HepG2 (cell line): ENCODE data around the gene TTLL4. TPM values are rescaled to one million over a fixed set of nuclear protein-coding genes. Genes with fewer than 3 reads are reported as not detected.

Experiments
- BCLAF1 ChIP-seq: fragments of 450-650 bp; IDR thresholded peaks from 2 replicates; pipeline ENCODE4 v1.6.1; 2017; ENCODE audit warnings: mild to moderate bottlenecking
- BRF2 ChIP-seq: sonication (generic); formaldehyde crosslinking; IDR thresholded peaks from 2 replicates; pipeline ENCODE4 v1.8.1; 2022; ENCODE audit warnings: mild to moderate bottlenecking, missing genetic modification reagents
- CBX1 ChIP-seq: IDR thresholded peaks from one replicate; pipeline ENCODE4 v1.6.1; 2016; ENCODE audit warnings: antibody characterized with exemption, low read depth
- FOXO1 ChIP-seq: sonication (generic); formaldehyde crosslinking; IDR thresholded peaks from 2 replicates; pipeline ENCODE4 v1.4.0; 2020; ENCODE audit warnings: missing genetic modification reagents
- HDAC1 ChIP-seq: sonication (generic); formaldehyde crosslinking; IDR thresholded peaks from 2 replicates; pipeline ENCODE4 v1.5.1; 2020; ENCODE audit warnings: mild to moderate bottlenecking, missing genetic modification reagents
- IRX3 ChIP-seq: sonication (generic); formaldehyde crosslinking; IDR thresholded peaks from 2 replicates; pipeline ENCODE4 v1.8.1; 2023; ENCODE audit warnings: mild to moderate bottlenecking, low read depth, missing genetic modification reagents, borderline replicate concordance
- LRRFIP1 ChIP-seq: sonication (generic); formaldehyde crosslinking; conservative IDR thresholded peaks from 2 replicates; pipeline ENCODE4 v1.4.0; 2020; ENCODE audit warnings: missing genetic modification reagents
- NAIF1 ChIP-seq: sonication (generic); formaldehyde crosslinking; IDR thresholded peaks from 2 replicates; pipeline ENCODE4 v1.5.0; 2020; ENCODE audit warnings: mild to moderate bottlenecking, missing genetic modification reagents, borderline replicate concordance
- NFIB ChIP-seq: sonication (generic); formaldehyde crosslinking; IDR thresholded peaks from 2 replicates; pipeline ENCODE4 v1.9.0; 2021; ENCODE audit warnings: missing genetic modification reagents, mild to moderate bottlenecking, borderline replicate concordance
- PRMT3 ChIP-seq: sonication (generic); formaldehyde crosslinking; IDR thresholded peaks from 2 replicates; pipeline ENCODE4 v1.8.1; 2022; ENCODE audit warnings: low read depth, mild to moderate bottlenecking, moderate library complexity, missing genetic modification reagents, borderline replicate concordance
- REL ChIP-seq: sonication (generic); formaldehyde crosslinking; conservative IDR thresholded peaks from 2 replicates; pipeline ENCODE4 v1.8.0; 2022; ENCODE audit warnings: mild to moderate bottlenecking, missing genetic modification reagents, moderate library complexity
- RORA ChIP-seq: sonication (generic); formaldehyde crosslinking; IDR thresholded peaks from 2 replicates; pipeline ENCODE4 v1.5.0; 2020; ENCODE audit warnings: mild to moderate bottlenecking, missing genetic modification reagents, moderate library complexity
- TFDP1 ChIP-seq: IDR thresholded peaks from 2 replicates; pipeline ENCODE4 v1.6.1; 2016; ENCODE audit warnings: missing compliant biosample characterization, missing genetic modification reagents, borderline replicate concordance
- YEATS2 ChIP-seq: sonication (generic); formaldehyde crosslinking; IDR thresholded peaks from 2 replicates; pipeline ENCODE4 v1.4.0; 2020; ENCODE audit warnings: missing genetic modification reagents, borderline replicate concordance
- ZFP62 ChIP-seq: sonication (generic); formaldehyde crosslinking; IDR thresholded peaks from 2 replicates; pipeline ENCODE4 v1.4.0; 2020; ENCODE audit warnings: missing genetic modification reagents
- ZFP91 ChIP-seq: sonication (generic); formaldehyde crosslinking; IDR thresholded peaks from 2 replicates; pipeline ENCODE4 v1.9.0; 2022; ENCODE audit warnings: missing genetic modification reagents, mild to moderate bottlenecking, borderline replicate concordance
- ZFY ChIP-seq: sonication (generic); formaldehyde crosslinking; IDR thresholded peaks from 2 replicates; pipeline ENCODE4 v1.4.0; 2020; ENCODE audit warnings: missing genetic modification reagents
- ZNF180 ChIP-seq: sonication (generic); formaldehyde crosslinking; IDR thresholded peaks from 2 replicates; pipeline ENCODE4 v1.4.0; 2020; ENCODE audit warnings: low read depth, missing genetic modification reagents, borderline replicate concordance
- ZNF629 ChIP-seq: sonication (generic); formaldehyde crosslinking; conservative IDR thresholded peaks from 2 replicates; pipeline ENCODE4 v1.5.0; 2020; ENCODE audit warnings: missing genetic modification reagents
- polyA plus RNA-seq, 8 experiments: library from polyadenylated mRNA; depleted of rRNA in 3 of 8; stranded (reverse) in 7 of 8; unstranded in 1 of 8; fragments of >200 nt; fragmentation: Illumina TruSeq in 4 of 8; extraction: Trizol in 4 of 8; gene quantifications; 2 replicates each; pipeline versions ENCODE4 v1.2.1 to v1.2.3, GENCODE V29; 2011 to 2016; ENCODE audit warnings: low read depth in 4 of 8, missing spikeins in 1 of 8, mixed read lengths in 1 of 8; ENCODE audit not compliant: insufficient read depth in 1 of 8
- total RNA-seq, 5 experiments: library from RNA; depleted of rRNA; stranded (reverse); fragments of >200 nt; fragmentation: Illumina TruSeq; extraction: Trizol; gene quantifications; 2 replicates each; pipeline ENCODE4 v1.2.3, GENCODE V29; 2016; ENCODE audit warnings: low read depth in 1 of 5

Gene TTLL4
- total and polyA plus RNA-seq, 2 of the 13 experiments (the other 11 are each of a cell fraction or from before 2014, with no cell fraction given) = 77.5 to 84.6 TPM

GRCh38 chr2:218710687-218711549, at the start of gene TTLL4 (continued):
- TF ChIP-seq TFDP1 (CRISPR knock-in tag) (peak; percentile 91), LRRFIP1 (CRISPR knock-in tag) (no peak), NFIB (CRISPR knock-in tag) (no peak), ZFP62 (CRISPR knock-in tag) (no peak; the same call in 1 of the 2 replicates), ZFP91 (CRISPR knock-in tag) (peak; percentile 97), BCLAF1 (no peak), FOXO1 (CRISPR knock-in tag) (no peak), CBX1 (peak; percentile 90), IRX3 (no peak), BRF2 (CRISPR knock-in tag) (no peak), ZNF180 (CRISPR knock-in tag) (no peak), HDAC1 (CRISPR knock-in tag) (peak; percentile 98), PRMT3 (no peak), NAIF1 (CRISPR knock-in tag) (peak; percentile 98), REL (no peak), YEATS2 (CRISPR knock-in tag) (peak; percentile 90), ZNF629 (no peak; the same call in 1 of the 2 replicates), RORA (CRISPR knock-in tag) (no peak), ZFY (CRISPR knock-in tag) (peak; percentile 92)
